Brain microvascular endothelial cell (primary cell): ENCODE measurements around the gene PCSK9.

ENCODE experiments used
- DNase-seq: peaks from one replicate; pipeline ENCODE4 v3.0.0-alpha.2; 2020
- H3K27ac ChIP-seq: fragments of 250-450 bp; sonication (Bioruptor Pico); 2 replicates; pipeline ENCODE4 v1.5.1; 2020; ENCODE audit warnings: mild to moderate bottlenecking, moderate library complexity
- H3K27me3 ChIP-seq: fragments of 250-450 bp; sonication (Bioruptor Pico); replicated peaks from 2 replicates; pipeline ENCODE4 v1.5.1; 2020; ENCODE audit warnings: mild to moderate bottlenecking
- H3K36me3 ChIP-seq: fragments of 250-450 bp; sonication (Bioruptor Pico); replicated peaks from 2 replicates; pipeline ENCODE4 v1.5.1; 2020; ENCODE audit warnings: mild to moderate bottlenecking
- H3K4me3 ChIP-seq: 2 replicates; pipeline ENCODE4 v1.5.1; 2011; ENCODE audit warnings: low read depth, mild to moderate bottlenecking, control low read depth, low read length, moderate library complexity
- CTCF ChIP-seq: IDR thresholded peaks from 2 replicates; pipeline ENCODE4 v1.5.1; 2011; ENCODE audit warnings: low read depth, mild to moderate bottlenecking, moderate library complexity, low read length, control low read depth, inconsistent platforms; ENCODE audit errors: missing control alignments
- in situ Hi-C: cut with HindIII; loops from 2 replicates; pipeline ENCODE4 v1.10.0; 2017; ENCODE audit warnings: low sequenced_read_pairs, low pct_ligation_motif_present

The PCSK9 gene

DNA sequence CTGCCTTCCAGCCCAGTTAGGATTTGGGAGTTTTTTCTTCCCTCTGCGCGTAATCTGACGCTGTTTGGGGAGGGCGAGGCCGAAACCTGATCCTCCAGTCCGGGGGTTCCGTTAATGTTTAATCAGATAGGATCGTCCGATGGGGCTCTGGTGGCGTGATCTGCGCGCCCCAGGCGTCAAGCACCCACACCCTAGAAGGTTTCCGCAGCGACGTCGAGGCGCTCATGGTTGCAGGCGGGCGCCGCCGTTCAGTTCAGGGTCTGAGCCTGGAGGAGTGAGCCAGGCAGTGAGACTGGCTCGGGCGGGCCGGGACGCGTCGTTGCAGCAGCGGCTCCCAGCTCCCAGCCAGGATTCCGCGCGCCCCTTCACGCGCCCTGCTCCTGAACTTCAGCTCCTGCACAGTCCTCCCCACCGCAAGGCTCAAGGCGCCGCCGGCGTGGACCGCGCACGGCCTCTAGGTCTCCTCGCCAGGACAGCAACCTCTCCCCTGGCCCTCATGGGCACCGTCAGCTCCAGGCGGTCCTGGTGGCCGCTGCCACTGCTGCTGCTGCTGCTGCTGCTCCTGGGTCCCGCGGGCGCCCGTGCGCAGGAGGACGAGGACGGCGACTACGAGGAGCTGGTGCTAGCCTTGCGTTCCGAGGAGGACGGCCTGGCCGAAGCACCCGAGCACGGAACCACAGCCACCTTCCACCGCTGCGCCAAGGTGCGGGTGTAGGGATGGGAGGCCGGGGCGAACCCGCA, at the start of gene PCSK9:
Gene PCSK9 (plus strand): TSS at position 207 of the 741 bp plus-strand sequence. CDS start 290 bp downstream, at position 497.
- in situ Hi-C loops = no loop called here
- Histone ChIP-seq H3K27me3 (peaks cover 66% of the 10 kb centered on the region), H3K36me3 (no peaks in the 10 kb centered on the region), H3K4me3 (peak within 1 kb of the TSS; percentile 56), H3K27ac (no peak within 1 kb of the TSS)
- no peak for DNase-seq
- no peak for TF ChIP-seq CTCF

- Histone ChIP-seq H3K36me3 (no peaks in the 10 kb centered on the region), H3K27me3 (peaks cover 3% of the 10 kb centered on the region), H3K27ac (no peak overlapping the region), H3K4me3 (no peak overlapping the region)
- TF ChIP-seq CTCF = peak; percentile 9
- in situ Hi-C loops = no loop called here
- DNase-seq = no peak
These were observed 49.2 kb upstream of the PCSK9 start for GRCh38 chr1:54989968-54990810.

DNA sequence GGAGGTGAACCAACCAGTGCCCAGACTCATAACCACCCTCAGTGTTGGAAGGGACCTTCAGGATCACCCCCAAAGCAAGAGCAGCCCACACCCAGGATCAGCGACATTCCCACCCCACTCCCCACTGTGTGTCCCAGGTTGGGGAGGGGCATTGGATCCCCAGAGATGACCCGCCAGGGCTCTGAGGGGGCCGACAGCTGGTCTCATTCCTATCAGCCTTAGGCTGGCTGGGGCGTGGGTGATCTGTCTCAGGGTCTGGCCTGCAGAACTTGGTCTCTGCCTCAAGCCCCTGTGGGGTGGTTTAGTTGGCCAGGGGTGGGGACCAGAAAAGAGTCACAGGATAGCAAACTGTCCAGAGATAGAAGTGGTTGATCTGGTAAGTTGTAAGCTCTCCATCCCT, 48.4 kb upstream of the PCSK9 start:
- in situ Hi-C loops = no loop called here
- no peak overlapping the region for H3K27ac ChIP-seq
- peaks cover 7% of the 10 kb centered on the region for H3K27me3 ChIP-seq
- H3K4me3 ChIP-seq = no peak overlapping the region
- H3K36me3 ChIP-seq = no peaks in the 10 kb centered on the region
- no peak for DNase-seq
- TF ChIP-seq CTCF = no peak

DNA sequence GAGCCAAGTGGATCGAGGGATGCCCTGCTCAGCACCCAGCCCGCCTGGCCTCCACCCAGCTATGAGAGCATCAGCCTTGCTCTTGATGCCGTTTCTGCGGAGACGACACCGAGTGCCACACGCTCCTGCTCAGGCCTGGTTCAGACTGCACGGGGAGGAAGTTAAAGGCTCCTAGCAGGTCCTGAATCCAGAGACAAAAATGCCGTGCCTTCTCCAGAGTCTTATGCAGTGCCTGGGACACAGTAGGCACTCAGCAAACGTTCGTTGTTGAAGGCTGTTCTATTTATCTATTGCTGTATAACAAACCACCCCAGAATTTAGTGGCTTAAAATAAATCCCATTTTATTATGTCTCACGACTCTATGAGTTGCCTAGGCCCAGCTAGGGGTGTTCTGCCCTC, 47.4 kb upstream of the PCSK9 start:
- DNase-seq = no peak
- no peak overlapping the region for H3K4me3 ChIP-seq
- no peak overlapping the region for H3K27ac ChIP-seq
- in situ Hi-C loops = no loop called here
- peaks cover 9% of the 10 kb centered on the region for H3K27me3 ChIP-seq
- no peak for TF ChIP-seq CTCF
- no peaks in the 10 kb centered on the region for H3K36me3 ChIP-seq

GRCh38 chr1:54993140-54993539, 46.2 kb upstream of the PCSK9 start:
- DNase-seq = no peak
- no peak overlapping the region for H3K4me3 ChIP-seq
- in situ Hi-C loops = no loop called here
- H3K36me3 ChIP-seq = no peaks in the 10 kb centered on the region
- no peak for TF ChIP-seq CTCF
- no peak overlapping the region for H3K27ac ChIP-seq
- H3K27me3 ChIP-seq = peaks cover 11% of the 10 kb centered on the region
